BLaER1 (cell line): ENCODE results near the gene NPIPB6.
"Not testable (repeated sequence)": the region's sequence is repeated elsewhere in the genome, so short reads cannot be mapped to it uniquely, and the experiment has no call there.

Experiments
- H3K27ac ChIP-seq: shearing (Covaris generic); formaldehyde crosslinking; 2 replicates; pipeline ENCODE4 v1.8.1; 2022
- H3K27me3 ChIP-seq: shearing (Covaris generic); formaldehyde crosslinking; 2 replicates; pipeline ENCODE4 v1.8.1; 2022
- H3K36me3 ChIP-seq: shearing (Covaris generic); formaldehyde crosslinking; 2 replicates; pipeline ENCODE4 v1.8.1; 2022
- H3K4me1 ChIP-seq: shearing (Covaris generic); formaldehyde crosslinking; 2 replicates; pipeline ENCODE4 v1.8.1; 2022
- H3K4me2 ChIP-seq: shearing (Covaris generic); formaldehyde crosslinking; 2 replicates; pipeline ENCODE4 v1.8.1; 2022
- H3K4me3 ChIP-seq: shearing (Covaris generic); formaldehyde crosslinking; 2 replicates; pipeline ENCODE4 v1.8.1; 2022
- H3K9ac ChIP-seq: shearing (Covaris generic); formaldehyde crosslinking; 2 replicates; pipeline ENCODE4 v1.8.1; 2022
- H3K9me3 ChIP-seq: shearing (Covaris generic); formaldehyde crosslinking; 2 replicates; pipeline ENCODE4 v1.8.1; 2022
- H4K20me1 ChIP-seq: shearing (Covaris generic); formaldehyde crosslinking; 2 replicates; pipeline ENCODE4 v1.8.1; 2022
- Cebpa-rat ChIP-seq: shearing (Covaris generic); IDR thresholded peaks from 2 replicates; pipeline ENCODE4 v1.8.1; 2022

Gene NPIPB6

DNA sequence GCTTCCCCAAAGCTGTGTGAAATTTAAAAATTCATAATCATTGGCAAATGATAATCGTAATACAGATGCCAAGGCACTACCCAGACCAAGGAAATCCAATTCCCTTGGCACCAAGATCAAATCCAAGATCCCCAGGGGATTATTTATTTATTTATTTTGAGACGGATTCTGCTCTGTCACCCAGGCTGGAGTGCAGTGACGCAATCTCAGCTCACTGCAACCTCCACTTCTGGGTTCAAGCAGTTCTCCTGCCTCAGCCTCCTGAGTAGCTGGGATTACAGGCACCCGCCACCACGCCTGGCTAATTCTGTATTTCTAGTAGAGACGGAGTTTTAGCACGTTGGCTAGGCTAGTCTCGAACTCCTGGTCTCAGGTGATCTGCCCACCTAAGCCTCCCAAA is 27.6 kb downstream of the NPIPB6 start:
- H3K27me3 ChIP-seq, H4K20me1 ChIP-seq, H3K4me3 ChIP-seq, H3K27ac ChIP-seq, H3K4me1 ChIP-seq, H3K36me3 ChIP-seq, H3K4me2 ChIP-seq, H3K9me3 ChIP-seq, H3K9ac ChIP-seq: not testable (repeated sequence)

DNA sequence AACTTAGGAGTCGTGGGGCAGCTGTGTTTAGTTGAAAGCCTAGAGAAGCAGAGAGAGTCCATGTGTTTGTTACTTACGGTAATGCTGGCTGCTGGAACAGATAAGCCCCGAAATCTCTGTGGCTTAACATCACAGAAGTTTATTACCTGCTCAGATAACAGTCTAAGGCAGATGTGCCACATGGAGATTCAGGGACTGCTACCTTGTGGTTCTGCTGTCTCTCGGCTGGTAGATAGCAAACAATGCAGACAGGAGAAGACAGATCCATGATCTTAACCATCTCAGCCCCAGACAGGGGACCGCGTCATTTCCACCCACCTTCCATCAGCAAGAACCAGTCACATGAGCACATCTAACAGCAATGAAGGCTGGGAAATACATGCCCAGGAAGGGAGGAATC is 30.7 kb downstream of the NPIPB6 start:
- not testable (repeated sequence) for H3K27me3 ChIP-seq, H4K20me1 ChIP-seq, H3K4me2 ChIP-seq, H3K9ac ChIP-seq, H3K4me3 ChIP-seq, H3K4me1 ChIP-seq, H3K27ac ChIP-seq, H3K9me3 ChIP-seq, H3K36me3 ChIP-seq

DNA sequence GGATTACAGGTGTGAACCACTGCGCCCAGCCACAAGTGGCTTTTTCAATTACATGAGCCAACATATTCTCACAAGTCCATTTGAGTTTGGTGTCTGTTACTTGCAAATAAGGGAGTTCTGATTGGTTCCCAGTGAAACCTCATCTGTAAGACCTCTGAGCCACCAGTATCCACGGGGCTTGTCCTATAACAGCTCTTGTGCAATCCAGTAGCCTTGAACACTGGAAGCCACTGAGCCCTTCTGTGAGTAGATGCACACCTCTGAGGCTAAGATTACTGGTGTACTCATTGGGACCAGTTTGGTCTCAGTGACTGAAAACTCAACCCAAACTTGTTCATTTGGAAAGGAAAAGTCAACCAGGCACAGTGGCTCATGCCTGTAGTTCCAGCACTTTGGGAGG is 32.3 kb downstream of the NPIPB6 start:
- not testable (repeated sequence) for H4K20me1 ChIP-seq, H3K9ac ChIP-seq, H3K4me1 ChIP-seq, H3K4me3 ChIP-seq, H3K4me2 ChIP-seq, H3K27ac ChIP-seq, H3K9me3 ChIP-seq, H3K27me3 ChIP-seq, H3K36me3 ChIP-seq

DNA sequence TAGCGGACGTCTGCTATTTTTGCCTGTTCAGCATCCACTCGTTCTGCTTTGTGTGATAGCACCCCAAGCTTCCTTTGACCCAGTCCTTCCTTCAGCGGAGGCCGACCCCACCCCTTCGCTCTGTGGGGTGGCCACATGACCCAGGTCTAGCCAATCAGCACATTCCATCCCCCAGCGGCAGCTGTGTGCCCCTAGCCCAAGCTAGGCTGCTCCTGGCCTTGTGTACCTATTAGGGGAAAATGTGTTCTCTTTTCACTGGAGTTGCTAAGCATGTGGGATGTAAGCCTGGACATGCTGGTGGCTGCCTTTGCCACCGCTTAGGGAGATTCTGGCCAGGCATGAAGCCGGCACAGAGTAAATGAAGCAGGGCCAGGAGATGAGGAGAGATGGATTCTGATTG is 33.1 kb downstream of the NPIPB6 start:
- H3K36me3 ChIP-seq, H3K27ac ChIP-seq, H3K9me3 ChIP-seq, H4K20me1 ChIP-seq, H3K4me3 ChIP-seq, H3K27me3 ChIP-seq, H3K4me2 ChIP-seq, H3K9ac ChIP-seq, H3K4me1 ChIP-seq: not testable (repeated sequence)

DNA sequence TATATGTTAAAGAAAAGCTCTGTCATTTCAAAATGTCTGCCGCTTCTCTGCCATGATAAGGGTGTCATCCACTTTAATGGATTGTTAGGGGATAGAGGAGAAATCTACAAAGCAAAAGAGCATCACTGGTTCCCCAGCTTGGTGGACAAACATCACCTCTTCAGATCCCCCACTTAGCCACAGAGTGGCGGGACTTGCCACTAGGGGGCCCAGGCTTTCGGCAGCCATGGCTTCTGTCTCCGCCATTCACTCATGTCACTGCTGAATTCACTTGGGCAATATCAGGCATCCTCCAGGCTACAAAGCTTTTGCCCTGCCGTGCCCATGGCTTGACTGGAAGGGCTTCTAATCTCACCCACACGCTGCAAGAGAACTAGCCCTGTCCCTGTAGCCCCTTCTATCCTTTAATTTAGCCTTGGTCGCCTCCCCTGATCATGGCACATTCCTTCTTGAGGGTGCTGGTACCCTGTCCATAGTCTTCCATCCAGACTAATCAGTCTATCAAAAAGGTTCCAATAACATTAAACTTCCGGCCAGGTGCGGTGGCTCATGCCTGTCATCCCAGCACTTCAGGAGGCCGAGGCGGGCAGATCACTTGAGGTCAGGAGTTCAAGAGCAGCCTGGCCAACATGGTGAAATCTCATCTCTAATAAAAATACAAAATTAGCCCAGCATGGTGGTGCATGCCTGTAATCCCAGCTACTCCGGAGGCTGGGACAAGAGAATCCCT is 36.3 kb downstream of the NPIPB6 start:
- peaks cover 15% of the 10 kb centered on the region for H3K36me3 ChIP-seq
- TF ChIP-seq Cebpa-rat = no peak
- no peak overlapping the region for H3K9ac ChIP-seq
- no peak overlapping the region for H3K27ac ChIP-seq
- H3K4me2 ChIP-seq = no peak overlapping the region
- no peak overlapping the region for H3K4me3 ChIP-seq
- H3K27me3 ChIP-seq = no peaks in the 10 kb centered on the region
- H3K4me1 ChIP-seq = no peaks in the 10 kb centered on the region
- no peaks in the 10 kb centered on the region for H3K9me3 ChIP-seq
- no peaks in the 10 kb centered on the region for H4K20me1 ChIP-seq

DNA sequence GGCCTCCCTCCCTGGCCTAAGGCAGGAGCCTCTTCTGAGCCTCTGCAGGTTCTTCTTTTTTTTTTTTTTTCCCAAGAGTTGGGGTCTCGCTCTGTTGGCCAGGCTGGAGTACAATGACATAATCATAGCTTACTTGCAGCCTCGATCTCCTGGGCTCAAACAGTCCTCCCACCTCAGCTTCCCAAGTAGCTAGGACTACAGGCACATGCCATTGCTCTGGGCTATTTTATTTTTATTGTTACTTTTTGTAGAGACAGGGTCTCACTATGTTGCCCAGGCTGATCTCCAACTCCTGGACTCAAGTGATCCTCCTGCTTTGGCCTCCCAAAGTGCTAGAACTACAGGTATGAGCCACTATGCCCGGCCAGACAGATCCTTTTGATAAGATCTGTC is 38.4 kb downstream of the NPIPB6 start:
- Histone ChIP-seq H3K36me3 (peaks cover 37% of the 10 kb centered on the region), H3K9me3 (no peaks in the 10 kb centered on the region), H3K4me2 (no peak overlapping the region), H3K9ac (no peak overlapping the region), H3K4me1 (no peaks in the 10 kb centered on the region), H3K4me3 (no peak overlapping the region), H3K27me3 (no peaks in the 10 kb centered on the region), H4K20me1 (no peaks in the 10 kb centered on the region; the same call in 1 of the 2 replicates), H3K27ac (no peak overlapping the region)
- no peak for TF ChIP-seq Cebpa-rat

DNA sequence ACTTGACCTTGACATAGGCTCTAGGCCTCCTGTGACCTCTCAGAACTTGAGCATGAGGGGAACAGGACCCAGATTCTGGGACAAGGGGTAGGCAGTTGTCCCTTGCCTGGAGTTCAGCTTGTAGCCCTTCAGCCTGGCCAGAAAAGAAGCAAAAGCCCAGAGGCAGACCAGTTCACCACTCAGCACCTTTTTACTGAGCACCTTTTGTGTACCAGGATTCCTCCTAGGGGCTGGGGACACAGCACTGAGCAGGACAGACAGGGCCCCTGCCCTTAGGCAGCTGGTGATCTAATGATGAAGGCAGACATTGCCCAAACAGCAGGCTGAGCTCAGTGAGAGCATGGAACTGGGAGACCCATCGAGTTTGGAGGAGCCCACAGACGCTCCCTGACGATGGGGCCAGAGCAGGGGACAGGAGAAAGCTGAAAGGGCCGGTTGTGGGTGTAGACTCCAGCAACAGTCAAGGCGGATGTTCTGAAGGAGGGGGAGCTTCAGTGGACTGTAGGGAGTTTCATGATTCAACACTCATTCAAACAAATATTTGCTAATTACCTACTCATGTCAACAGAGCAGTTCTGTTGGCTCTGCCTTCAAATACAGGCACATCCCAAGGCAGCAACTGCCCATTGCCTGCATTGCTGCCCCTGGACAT is 38.9 kb downstream of the NPIPB6 start:
- Histone ChIP-seq H3K4me2 (no peak overlapping the region), H3K4me3 (no peak overlapping the region), H4K20me1 (no peaks in the 10 kb centered on the region; the same call in 1 of the 2 replicates), H3K9ac (no peak overlapping the region), H3K9me3 (no peaks in the 10 kb centered on the region), H3K36me3 (peaks cover 42% of the 10 kb centered on the region), H3K27ac (no peak overlapping the region), H3K4me1 (no peaks in the 10 kb centered on the region), H3K27me3 (no peaks in the 10 kb centered on the region)
- no peak for TF ChIP-seq Cebpa-rat

- Histone ChIP-seq H3K36me3 (peaks cover 61% of the 10 kb centered on the region), H3K4me2 (no peak overlapping the region), H3K4me3 (no peak overlapping the region), H4K20me1 (peaks cover 22% of the 10 kb centered on the region), H3K4me1 (peaks cover 3% of the 10 kb centered on the region), H3K27me3 (no peaks in the 10 kb centered on the region), H3K9me3 (no peaks in the 10 kb centered on the region), H3K9ac (no peak overlapping the region), H3K27ac (no peak overlapping the region)
- TF ChIP-seq Cebpa-rat = no peak
Measured at GRCh38 chr16:28321700-28322411, 41.5 kb downstream of the NPIPB6 start.

- H3K36me3 ChIP-seq = peaks cover 61% of the 10 kb centered on the region
- H3K4me2 ChIP-seq = no peak overlapping the region
- H3K27me3 ChIP-seq = no peaks in the 10 kb centered on the region
- H3K9me3 ChIP-seq = no peaks in the 10 kb centered on the region
- H3K4me3 ChIP-seq = no peak overlapping the region
- no peak overlapping the region for H3K27ac ChIP-seq
- no peak for TF ChIP-seq Cebpa-rat
- no peak overlapping the region for H3K9ac ChIP-seq
- peaks cover 33% of the 10 kb centered on the region for H4K20me1 ChIP-seq
- peaks cover 14% of the 10 kb centered on the region for H3K4me1 ChIP-seq
Measured at GRCh38 chr16:28320741-28321140, 42.6 kb downstream of the NPIPB6 start.

DNA sequence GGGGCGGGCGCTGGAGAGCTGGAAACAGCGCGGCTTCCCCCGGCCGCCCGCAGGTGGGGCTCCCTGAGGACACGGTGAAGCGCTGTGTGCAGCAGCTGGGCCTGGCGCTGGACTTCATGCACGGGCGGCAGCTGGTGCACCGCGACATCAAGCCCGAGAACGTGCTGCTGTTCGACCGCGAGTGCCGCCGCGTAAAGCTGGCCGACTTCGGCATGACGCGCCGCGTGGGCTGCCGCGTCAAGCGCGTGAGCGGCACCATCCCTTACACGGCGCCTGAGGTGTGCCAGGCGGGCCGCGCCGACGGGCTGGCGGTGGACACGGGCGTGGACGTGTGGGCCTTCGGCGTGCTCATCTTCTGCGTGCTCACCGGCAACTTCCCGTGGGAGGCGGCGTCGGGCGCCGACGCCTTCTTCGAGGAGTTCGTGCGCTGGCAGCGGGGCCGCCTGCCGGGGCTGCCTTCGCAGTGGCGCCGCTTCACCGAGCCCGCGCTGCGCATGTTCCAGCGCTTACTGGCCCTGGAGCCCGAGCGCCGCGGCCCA is 43.2 kb downstream of the NPIPB6 start:
- Histone ChIP-seq H3K4me3 (no peak overlapping the region), H3K27ac (no peak overlapping the region), H3K27me3 (no peaks in the 10 kb centered on the region), H3K9ac (no peak overlapping the region), H3K4me1 (peaks cover 15% of the 10 kb centered on the region), H3K9me3 (no peaks in the 10 kb centered on the region), H3K36me3 (peaks cover 61% of the 10 kb centered on the region), H3K4me2 (no peak overlapping the region), H4K20me1 (peaks cover 38% of the 10 kb centered on the region)
- TF ChIP-seq Cebpa-rat = no peak
